AG08396 (cell line): Measurements from ENCODE around the gene ZBTB11.
A peak's percentile ranks its signal among the peaks of the same experiment; 100 is the strongest.
"Not testable (repeated sequence)": the region's sequence is repeated elsewhere in the genome, so short reads cannot be mapped to it uniquely, and the experiment has no call there.

Source experiments
- DNase-seq: peaks from one replicate; pipeline ENCODE4 v3.0.0; 2012; ENCODE audit warnings: low spot score, mixed read lengths

The ZBTB11 gene

DNA sequence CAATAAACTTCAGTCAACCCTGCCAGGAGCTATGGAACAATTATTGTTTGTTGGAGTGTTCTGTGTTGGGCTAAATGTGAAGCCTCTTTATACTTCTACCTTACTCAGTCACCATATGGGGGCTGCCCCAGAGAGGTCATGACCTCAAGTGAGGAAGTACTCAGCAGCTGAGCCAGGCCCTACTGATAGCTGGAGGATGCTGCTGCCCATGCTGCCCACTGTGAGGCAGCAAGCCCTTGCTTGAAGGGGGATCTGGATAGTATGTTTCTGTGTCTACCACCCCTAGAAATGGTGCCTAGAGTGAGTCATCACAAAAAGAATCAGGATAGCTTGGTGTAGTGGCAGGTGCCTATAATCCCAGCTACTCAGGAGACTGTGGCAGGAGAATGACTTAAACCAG, 14.0 kb upstream of the ZBTB11 start:
- DNase-seq, result no peak

DNA sequence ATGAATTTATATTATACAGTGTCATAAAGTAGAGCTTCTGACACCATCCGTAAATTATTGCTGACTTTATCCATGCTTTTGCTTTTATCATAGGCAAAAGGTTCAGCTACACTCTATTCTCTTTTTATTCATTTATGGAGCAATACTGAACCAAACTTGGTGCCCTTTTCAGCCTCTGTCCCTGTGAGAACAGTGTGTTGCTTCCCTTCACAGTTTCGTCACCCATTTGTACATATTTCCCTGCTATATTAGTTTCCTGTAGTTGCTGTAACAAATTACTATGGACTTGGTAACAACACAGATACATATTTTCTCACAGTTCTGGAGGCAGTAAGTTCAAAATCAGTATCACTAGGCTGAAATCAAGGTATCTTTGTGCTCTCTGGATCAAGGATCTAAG, 12.4 kb upstream of the ZBTB11 start:
- no peak for DNase-seq

DNA sequence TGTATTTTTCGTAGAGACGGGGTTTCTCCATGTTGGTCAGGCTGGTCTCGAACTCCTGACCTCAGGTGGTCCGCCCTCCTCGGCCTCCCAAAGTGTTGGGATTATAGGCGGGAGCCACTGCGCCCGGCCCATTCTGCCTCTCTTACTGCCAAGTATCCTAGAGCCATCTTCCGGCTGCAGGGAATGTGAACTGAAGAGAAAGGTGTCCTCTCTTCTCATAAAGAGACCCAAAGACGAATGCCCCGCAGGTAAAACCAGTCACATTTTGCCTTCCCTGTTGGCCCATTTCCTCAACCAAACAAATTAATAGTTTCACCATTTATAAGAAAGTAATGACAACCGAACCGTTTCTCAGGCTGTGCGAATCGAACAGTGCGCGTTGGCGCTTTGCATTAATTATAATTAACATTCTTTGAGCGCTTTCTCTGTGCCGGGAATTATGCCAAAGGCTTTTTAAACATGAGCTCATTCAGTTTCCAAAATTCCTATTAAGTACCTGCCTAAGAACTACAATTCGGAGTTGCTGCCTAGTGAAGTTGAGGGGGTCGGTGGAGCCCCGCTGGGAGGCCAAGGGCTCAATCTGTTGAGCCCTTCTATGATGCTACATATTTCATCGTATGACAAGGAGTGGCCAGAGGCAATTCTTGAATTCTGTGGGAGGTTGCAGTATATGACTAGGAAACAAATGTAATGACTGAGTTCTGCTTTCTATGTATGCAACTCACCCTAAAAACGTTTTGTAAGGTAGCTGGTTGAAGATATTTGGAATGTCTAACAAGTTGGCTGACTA, 10.4 kb upstream of the ZBTB11 start:
- no peak for DNase-seq

DNA sequence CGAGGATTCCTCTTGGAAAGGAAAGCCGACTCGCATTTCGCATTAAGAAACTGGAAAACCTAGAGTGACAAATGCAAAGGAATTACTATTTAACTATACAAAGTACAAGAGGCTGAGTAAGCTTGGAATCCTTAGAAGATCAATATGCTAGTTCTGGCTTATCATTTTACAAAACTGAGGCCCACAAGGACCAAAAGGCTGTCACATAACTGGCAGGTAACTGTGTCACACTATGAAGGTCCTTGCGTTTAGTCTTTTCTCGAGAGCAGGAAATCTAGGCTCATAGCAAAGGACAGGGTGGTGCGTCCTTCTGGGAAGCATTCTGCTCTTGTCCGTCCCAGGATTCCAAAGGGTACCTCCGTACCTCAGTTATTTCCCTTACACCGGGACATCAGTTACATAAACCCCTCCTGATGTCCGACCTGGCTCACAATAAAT, 9.0 kb upstream of the ZBTB11 start:
- DNase-seq, result no peak

DNA sequence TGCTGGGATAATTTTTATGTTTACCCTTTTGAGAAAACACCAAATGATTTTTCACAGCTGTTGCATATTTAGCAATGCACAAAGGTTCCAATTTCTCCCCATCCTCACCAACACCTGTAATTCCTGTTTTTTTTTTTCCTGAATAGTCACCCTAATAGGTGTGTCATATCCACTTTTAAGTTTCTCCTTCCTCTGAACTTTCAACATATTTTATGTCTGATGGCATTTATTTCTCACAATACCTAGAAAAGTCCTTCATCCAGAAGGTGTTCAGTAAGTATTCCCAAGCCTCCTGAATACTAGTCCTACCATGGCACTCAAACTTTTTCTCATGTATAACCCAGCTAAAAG, 8.1 kb upstream of the ZBTB11 start:
- DNase-seq, result no peak

DNA sequence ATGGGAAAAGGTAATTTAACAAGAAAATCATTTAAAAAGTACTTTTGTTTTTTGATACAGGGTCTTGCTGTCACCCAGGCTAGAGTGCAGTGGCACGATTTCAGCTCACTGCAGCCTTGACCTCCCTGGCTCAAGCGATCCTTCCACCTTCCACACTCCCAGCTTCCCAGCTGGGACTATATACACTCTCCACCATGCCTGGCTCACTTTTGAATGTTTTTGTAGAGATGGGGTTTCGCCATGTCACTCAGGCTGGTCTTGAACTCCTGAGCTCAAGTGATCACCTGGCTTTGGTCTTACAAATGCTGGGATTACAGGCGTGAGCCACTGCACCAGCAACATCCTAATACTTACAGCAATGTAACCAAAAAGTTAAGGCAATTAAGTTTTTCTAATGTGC, 3.5 kb upstream of the ZBTB11 start:
- no peak for DNase-seq

DNA sequence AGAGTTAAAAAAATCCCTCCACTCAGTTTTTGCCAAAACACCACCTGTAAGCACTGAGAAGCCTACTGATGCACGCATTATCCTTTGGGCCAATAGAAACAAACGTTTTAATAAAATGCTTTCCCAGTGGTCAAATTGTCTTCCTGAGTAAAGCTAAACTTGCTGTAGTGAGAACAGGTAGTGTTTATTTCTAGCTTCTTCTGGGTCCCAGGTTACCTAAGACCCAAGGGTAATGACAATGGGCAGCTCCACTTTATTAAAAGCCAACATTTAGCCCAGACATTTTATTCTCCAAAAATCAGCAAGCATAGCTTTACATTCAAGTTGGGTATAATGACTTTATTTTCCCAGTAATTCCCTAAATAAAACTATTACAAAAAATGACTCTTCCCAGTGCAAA, 1.9 kb upstream of the ZBTB11 start:
- not testable (repeated sequence) for DNase-seq

DNA sequence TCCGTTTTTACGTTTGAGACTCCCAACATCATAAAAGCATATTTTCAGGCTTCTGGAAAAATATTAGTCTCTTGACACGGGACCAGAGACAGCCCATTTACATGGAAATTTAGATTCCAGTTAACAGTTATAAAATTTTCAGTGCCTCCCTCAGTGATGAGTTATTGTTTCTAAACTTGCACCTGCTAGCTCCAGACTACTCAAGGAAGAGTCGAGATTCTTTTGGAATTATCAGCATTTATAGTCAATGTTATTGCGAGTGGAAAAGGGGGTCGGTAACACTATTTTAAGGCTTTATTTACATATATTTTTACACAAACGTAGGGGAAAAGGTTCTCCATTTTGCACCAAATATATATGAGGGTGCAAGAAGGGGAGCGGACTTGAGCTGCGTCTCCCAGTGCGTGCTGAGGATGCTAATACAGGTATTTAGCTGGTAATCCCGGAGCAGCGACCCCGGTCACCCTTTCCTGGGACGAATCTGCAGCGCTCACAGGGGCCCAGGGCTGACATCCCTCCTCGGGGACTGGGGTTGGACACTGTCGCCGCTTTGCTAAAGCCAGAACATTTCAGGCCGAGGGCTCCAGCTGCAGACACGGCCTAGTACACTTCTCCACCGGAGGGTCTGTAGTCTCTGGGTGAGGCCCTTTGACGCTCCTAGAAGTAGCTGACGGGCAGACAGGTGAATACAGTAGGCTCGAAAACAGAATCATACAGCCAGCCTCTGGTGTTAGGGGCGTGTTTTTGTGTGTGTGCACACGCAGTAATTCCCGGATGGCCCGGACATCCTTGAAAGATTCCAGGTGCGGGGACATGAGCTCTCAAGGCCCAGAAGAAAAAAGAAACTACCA, 729 bp upstream of the ZBTB11 start:
- no peak for DNase-seq

DNA sequence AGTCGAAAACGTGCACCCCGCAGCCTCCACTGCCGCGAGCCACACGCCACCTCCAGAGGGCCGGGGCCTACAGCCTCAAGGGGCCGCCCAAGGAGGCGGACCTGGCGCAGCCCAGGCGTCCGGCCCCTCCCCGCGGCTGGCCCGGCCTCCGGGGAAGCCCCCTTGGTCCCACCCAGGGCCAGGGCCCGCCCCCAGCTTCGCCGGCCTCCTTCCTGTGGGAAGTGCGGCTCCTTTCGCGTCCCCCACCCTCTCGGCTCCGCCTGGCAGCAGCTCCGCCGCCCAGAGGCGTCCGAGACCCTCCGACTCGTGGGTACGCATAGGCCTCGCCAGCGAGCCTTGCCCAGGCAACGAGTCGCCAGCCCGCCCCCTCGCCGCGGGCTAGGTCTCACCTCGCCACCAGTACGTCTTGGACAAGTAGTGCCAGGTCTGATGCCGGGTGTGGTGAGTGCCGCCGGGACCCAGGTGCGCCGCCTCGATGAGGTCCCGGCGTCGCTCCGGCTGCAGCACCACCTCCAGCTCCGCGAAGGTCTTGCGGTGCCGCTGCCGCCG, 642 bp downstream of the ZBTB11 start:
- DNase-seq, result peak; percentile 95

DNA sequence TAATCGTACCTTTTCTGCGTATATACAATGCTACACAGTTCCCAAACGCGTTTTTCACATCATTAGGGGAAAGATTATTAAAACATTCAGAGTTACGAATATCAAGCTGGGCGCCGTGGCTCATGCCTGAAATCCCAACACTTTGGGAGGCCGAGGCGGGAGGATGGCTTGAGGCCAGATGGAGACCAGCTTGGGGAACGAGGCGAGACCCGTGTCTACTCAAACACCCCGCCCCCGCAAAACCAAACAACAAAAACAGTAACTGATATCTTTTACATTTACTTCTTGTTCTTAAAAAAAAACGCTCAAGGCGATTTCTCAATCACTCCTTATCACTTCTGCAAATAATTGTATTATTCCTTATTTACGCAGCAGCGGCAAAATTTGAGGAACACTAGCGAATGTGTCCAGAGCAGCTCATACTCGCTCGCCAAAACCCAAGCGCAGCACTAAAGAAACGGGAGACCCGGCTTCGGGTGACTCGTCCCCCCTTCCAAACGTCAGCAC, 1.2 kb downstream of the ZBTB11 start:
- DNase-seq, result no peak

DNA sequence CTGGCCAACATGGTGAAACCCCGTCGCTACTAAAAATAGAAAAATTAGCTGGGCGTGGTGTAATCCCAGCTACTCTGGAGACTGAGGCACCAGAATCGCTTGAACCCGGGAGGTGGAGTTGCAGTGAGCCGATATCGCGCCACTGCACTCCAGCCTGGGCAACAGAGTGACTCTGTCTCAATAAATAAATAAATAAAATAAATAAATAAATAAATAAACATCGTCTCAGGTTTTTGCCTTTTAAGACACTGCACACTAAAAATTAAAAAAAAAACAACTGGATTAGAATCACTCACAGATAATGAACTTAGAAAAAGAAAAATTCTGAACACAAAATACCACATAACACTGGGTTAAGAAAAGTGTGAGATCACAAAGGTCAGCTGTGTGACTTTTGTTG, 2.4 kb downstream of the ZBTB11 start:
- no peak for DNase-seq

DNA sequence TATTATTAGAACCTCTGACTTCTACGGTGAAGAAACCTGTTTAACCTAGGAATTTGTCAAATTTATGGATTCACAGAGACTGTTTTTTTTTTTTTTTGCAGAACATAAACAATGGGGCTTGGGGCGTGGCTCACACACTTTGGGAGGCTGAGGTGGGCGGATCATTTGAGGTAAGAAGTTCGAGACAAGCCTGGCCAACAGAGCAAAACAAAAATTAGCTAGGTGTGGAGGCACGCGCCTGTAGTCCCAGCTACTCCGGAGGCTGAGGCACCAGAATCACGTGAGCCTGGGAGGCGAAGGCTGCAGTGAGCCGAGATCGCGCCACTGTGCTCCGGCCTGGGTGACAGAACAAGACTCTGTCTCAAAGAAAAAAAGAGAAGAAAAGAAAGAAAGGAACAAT, 3.0 kb downstream of the ZBTB11 start:
- no peak for DNase-seq

DNA sequence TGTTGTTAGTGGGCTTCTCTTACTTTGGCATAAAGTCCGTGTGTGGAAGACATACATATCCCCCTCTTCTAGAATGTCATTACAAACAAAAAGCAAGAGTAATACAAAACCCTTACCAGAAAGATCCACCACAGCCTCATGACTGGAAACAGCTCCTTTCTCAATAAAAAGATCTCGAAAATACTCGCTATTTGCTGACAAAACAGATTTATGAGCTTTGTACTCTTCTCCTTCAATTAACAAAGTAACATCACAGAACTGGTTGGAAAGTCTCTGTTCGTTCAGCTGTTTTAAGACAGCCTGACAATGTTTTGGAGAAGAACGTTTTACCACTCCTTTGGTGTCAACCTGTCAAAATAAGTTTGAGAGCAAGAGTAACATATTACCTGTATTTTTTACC, 5.9 kb downstream of the ZBTB11 start:
- no peak for DNase-seq

DNA sequence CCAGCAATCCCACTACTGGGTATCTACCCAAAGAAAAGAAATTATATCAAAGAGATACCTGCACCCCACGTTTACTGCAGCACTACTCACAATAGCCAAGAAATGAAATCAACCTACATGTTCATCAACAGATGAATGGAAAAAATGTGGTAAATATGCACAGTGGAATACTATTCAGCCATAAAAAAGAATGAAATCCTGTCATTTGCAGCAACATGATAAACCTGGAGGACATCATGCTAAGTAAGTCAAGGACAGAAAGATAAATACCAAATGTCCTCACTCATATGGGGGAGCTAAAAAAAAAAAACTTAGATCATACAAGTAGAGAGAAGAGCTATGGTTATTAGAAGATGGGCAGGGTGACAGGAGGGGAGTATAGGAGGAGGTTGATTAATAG, 9.1 kb downstream of the ZBTB11 start:
- no peak for DNase-seq

DNA sequence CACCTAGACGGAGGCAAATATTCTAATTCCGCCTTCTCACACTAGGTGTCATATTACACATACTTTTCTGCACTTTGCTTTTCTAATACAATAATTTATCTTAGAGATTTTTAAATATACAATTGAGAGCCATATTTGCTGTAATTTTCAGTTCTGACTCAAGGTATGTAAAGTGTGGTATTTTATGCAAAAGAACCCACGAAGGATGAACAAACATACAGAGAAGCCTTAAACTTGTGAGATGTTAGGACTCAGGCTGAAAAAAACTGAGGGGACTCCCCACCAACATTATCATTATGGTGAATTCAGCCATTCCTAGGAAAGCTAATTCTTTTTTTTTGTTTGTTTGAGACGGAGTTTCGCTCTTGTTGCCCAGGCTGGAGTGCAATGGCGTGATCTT, 9.6 kb downstream of the ZBTB11 start:
- no peak for DNase-seq

DNA sequence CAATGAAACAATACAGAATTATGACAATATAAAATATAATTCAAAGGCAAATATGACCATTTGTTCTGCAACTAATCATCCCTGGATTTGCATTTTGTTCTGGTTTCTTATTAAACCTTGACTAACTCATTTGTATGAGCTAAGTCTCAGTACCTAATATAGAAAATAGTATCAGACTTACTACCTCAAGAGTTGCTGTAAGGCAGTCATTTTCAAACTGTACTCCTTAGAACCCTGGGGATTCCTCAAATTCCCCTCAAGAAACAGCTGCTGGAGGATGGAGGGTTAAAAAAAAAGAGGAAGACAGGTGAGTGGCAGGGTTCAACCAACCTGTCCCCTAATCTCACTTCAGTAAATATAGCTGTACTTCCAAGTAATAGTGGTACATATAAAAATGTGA, 11.1 kb downstream of the ZBTB11 start:
- DNase-seq, result no peak

DNA sequence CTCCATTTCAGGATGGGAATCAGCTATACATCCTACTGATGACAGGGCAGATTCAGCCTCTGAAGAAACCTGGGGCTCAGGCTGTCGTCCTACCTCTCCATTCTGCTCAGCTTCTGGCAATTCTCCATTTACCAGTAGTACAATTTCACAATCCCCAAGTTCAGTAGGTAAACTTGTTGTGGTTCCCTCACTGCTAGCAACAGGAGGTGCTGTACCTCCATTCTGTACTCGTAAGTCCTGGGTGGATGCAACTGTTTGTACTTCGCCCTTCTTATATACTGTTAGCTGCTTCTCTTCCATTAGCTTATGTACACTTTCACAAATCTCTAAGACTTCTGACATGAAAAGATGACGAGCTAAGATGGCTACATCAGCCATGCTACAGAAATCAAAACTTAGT, 11.6 kb downstream of the ZBTB11 start:
- no peak for DNase-seq

DNA sequence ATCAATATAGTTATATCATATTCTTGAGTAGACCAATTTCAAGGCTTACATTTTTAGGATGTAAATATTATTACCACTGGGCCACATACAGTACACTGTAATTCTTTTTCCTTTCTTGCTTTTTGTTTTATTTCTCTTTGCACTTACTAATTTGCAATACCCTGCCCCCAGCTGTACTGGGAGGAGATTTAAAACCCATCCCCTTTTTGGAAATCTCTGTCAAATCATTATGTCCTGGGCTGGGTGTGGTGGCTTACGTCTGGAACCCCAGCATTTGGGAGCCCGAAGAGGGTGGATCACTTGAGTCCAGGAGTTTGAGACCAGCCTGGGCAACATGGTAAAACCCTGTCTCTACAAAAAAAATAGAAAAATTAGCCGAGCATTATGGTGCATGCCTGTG, 16.2 kb downstream of the ZBTB11 start:
- DNase-seq, result no peak

DNA sequence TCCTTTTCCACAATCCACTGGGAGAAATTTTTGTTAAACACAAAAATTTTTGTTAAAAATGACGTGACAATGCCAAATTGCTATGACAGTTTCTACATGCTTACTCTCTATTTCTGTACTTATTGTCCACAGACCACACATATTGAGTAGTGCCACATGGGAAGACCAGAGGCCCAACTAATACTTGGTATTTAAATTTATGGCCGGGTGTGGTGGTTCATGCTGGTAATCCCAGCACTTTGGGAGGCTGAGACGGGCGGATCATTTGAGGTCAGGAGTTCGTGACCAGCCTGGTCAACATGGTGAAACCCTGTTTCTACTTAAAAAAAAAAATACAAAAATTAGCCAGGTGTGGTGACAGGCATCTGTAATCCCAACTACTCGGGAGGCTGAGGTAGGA, 20.3 kb downstream of the ZBTB11 start:
- no peak for DNase-seq

DNA sequence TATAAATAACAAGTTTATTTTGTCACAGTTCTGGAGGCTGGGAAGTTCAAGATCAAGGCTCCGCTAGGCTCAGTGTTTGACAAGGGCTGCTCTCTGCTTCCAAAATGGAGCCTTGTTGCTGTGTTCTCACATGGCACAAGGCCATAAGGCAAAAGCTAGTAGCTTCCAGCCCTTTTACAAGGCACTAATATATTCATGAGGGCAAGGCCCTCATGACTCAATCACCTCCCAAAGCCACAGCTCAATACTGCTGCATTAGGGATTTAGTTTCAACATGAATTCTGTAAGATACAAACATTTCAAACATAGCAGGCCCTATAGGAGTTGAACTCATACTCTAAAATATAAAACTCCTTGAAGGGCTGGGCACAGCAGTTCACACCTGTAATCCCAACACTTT, 30.2 kb downstream of the ZBTB11 start:
- no peak for DNase-seq

DNA sequence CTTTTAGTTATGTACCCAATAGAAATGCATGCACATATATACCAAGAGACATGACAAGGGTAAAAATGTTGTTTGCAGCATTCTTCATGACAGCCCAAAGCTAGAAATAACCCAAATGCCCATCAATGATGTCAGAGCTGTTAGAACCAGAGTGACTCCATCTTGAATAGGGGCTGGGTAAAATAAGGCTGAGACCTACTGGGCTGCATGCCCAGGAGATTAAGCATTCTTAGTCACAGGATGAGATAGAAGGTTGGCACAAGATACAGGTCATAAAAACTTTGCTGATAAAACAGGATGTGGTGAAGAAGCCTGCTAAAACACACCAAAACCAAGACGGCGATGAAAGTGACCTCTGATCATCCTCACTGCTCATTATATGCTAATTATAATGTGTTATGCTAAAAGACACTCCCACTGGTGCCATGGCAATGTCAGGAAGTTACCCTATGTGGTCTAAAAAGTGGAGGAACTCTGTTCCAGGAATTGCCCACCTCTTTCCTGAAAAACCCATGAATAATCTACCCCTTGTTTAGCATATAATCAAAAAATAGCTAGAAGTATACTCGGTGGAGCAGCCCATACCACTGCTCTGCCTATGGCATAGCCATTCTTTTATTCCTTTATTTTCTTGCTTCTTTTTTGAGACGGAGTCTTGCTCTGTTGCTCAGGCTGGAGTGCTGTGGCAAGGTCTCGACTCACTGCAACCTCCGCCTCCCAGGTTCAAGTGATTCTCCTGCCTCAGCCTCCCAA, 32.9 kb downstream of the ZBTB11 start:
- no peak for DNase-seq
